ENCODE measurements around the gene ZNF556.

Gene ZNF556

DNA sequence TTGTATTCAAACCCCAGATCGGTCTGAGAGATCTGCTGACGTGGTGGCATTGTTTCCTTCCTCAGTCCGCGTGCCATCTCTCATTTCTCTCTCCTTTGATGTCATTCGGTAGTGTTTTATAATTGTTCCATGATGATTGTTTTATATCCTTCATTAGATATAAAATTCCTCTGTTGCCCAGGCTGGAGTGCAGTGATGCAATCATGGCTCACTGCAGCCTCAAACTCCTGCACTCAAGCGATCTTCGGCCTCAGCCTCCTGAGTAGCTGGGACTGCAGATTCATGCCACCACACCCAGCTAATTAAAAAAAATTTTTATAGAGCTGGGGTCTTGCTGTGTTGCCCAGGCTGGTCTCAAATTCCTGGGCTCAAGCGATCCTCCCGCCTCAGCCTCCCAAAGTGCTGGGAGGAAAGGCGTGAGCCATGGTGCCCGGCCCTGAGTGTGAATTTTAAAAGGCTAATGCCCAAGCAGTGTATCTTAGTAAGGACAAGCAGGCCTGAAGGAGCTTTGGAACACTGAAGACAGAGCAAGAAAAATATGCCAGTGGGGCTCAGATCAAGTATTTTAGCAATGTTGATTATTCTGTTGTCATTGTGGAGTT, 38.9 kb downstream of the ZNF556 start:
- DNase-seq (ENCODE audit: low read depth) = no peak

DNA sequence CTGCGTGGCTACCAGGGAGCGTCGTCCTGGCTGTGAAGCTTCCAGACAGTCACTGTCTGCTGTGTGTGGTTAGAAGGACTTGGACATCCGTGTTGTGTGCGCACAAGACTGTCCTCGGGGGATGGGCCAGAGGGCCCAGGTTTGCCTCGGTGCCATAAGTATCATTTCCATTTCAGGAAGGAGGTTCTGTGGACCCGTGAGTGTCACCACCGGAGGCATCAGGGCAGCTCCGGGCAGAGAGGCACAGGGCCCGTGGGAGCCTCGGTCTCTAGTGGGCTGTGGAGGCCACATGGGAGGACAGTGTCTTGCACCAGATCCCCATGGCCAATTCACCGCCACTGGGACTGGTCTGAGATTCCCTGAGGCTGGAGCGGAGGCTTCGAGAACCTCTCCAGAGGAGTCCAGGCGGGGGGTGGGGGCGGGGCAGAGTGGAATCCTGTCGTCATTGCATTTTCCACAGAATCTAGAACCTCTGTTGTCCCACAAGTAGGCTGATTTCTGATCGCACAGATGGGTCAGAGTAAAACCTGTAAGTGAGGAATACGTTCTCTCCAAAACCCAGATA, 39.6 kb downstream of the ZNF556 start:
- DNase-seq (ENCODE audit: low read depth) = no peak

GRCh38 chr19:2912306-2912705, 45.2 kb downstream of the ZNF556 start:
- no peak for DNase-seq (ENCODE audit: low read depth)

- no peak for DNase-seq (ENCODE audit: low read depth)
These were observed 50.4 kb downstream of the ZNF556 start for GRCh38 chr19:2917275-2918184.

DNA sequence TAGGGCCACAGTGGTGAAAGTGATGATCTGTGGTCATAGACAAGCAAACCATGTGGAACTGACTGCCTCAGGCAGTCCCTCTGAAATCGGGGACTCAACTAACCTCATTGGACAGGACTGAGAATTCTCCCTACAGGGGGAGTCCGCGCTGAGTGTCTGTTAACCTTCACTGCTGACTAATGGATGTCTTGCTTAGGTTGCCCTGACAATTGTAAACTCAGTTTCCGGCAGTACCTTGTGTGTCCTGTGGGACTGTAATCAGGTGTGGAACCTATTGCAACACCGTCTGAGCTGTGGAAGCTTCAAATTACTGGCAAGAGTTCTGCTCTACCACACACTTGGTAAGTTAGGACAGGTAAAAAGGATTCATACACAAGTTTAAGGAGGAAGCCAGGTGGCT, 55.9 kb downstream of the ZNF556 start:
- DNase-seq (ENCODE audit: low read depth) = no peak

DNA sequence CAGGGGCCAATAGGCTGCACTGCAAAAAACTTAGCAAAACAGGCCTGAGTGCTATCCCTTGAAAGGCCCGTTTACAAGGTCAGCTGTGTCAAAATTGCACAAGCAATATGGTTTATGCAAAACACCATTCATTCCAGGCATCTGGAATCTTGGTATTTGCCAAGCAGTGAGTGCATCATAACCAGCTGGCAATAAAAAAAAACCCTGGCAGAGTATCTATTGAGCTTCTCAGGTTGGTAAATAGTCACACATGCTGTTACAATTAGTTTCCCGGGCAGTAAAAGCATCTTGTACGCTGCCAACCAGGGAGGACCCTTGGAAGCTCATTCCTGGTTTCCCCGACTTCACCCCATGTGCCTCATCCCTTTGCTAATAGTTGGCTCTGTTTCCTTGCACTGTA, 56.4 kb downstream of the ZNF556 start:
- DNase-seq (ENCODE audit: low read depth) = peak; percentile 82

- DNase-seq (ENCODE audit: low read depth) = no peak
These were observed 59.4 kb downstream of the ZNF556 start for GRCh38 chr19:2926341-2927031.

DNA sequence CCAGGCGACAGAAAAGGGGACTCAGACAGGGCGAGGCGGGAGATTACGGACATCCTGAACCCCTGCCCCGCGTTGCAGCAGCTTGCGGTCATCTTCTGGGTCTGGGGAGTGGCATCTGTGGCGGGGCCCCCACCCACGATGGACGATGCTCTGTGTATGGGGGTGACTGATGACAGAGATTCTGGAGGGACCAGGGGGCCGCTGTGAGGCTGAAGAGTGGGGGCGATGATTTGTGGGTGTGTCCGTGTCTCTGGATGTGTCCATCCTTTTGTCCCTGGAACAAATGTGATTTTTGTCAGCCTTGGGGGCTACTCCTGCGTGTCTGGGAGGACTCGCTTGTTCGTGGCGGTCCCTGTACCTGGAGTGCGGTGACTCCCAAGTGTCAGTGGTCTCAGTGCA, 59.9 kb downstream of the ZNF556 start:
- no peak for DNase-seq (ENCODE audit: low read depth)

Measured in GM04504 (cell line).